PC-3 (cell line): ENCODE results near the gene PADI3. TPM values are rescaled to one million over a fixed set of nuclear protein-coding genes. Genes with fewer than 3 reads are reported as not detected.

Experiments
- ATAC-seq: fragments of 200-7000 bp; cut with Tn5 transposase; 2 replicates; pipeline ENCODE4 v1.9.1; 2020; ENCODE audit warnings: mild to moderate bottlenecking, moderate library complexity
- BruUV-seq: library from RNA; stranded (reverse); fragments of 400-500 nt; replicated peaks from 2 replicates; lab custom pipeline; 2021; lab: Mats Ljungman, UMichigan
- CTCF ChIA-PET: fragments of 300-600 bp; sonication (Branson Sonifier 250); formaldehyde crosslinking; loops from one replicate; lab custom pipeline; 2022; ENCODE audit warnings: antibody characterized with exemption; lab: Charles Lee
- POLR2A ChIA-PET: fragments of 300-600 bp; sonication (Branson Sonifier 250); formaldehyde crosslinking; loops from one replicate; lab custom pipeline; 2022; ENCODE audit warnings: antibody characterized with exemption; ENCODE audit not compliant: unreplicated experiment; lab: Charles Lee
- DNase-seq: peaks from one replicate; pipeline ENCODE4 v3.0.0-alpha.2; 2015
- H2AFZ ChIP-seq: fragments of 300-600 bp; sonication (generic); 2 replicates; pipeline ENCODE4 v1.6.0; 2016; ENCODE audit warnings: antibody characterized with exemption, low read length
- H3F3A ChIP-seq: fragments of 300-600 bp; sonication (generic); one replicate; pipeline ENCODE4 v1.6.0; 2017; ENCODE audit warnings: antibody characterized with exemption, low read length, control low read depth, mild to moderate bottlenecking; ENCODE audit not compliant: unreplicated experiment
- H3K27ac ChIP-seq: fragments of 300-600 bp; sonication (generic); 2 replicates; pipeline ENCODE4 v1.5.1; 2016; ENCODE audit warnings: mild to moderate bottlenecking, low read length
- H3K27me3 ChIP-seq: fragments of 300-600 bp; sonication (generic); 2 replicates; pipeline ENCODE4 v1.6.1; 2016; ENCODE audit warnings: low read length, mixed read lengths
- H3K36me3 ChIP-seq: fragments of 300-600 bp; sonication (generic); 2 replicates; pipeline ENCODE4 v1.6.1; 2016; ENCODE audit warnings: low read depth, mixed run types, low read length, mixed read lengths
- H3K4me1 ChIP-seq: fragments of 300-600 bp; sonication (generic); 2 replicates; pipeline ENCODE4 v1.5.1; 2016; ENCODE audit warnings: low read length; ENCODE audit not compliant: insufficient read depth
- H3K4me2 ChIP-seq: fragments of 300-600 bp; sonication (generic); 2 replicates; pipeline ENCODE4 v1.6.0; 2016; ENCODE audit warnings: low read length
- H3K4me3 ChIP-seq: fragments of 300-600 bp; sonication (generic); 2 replicates; pipeline ENCODE4 v1.5.1; 2016; ENCODE audit warnings: mild to moderate bottlenecking, low read length, mixed read lengths
- H3K79me2 ChIP-seq: fragments of 300-600 bp; sonication (generic); 2 replicates; pipeline ENCODE4 v1.6.1; 2017; ENCODE audit warnings: low read length, mixed read lengths
- H3K9ac ChIP-seq: fragments of 300-600 bp; sonication (generic); 2 replicates; pipeline ENCODE4 v1.6.0; 2016; ENCODE audit warnings: mild to moderate bottlenecking, low read length
- H3K9me2 ChIP-seq: fragments of 300-600 bp; sonication (generic); replicated peaks from 2 replicates; pipeline ENCODE4 v1.6.1; 2016; ENCODE audit warnings: mixed run types, low read length, mixed read lengths
- H3K9me3 ChIP-seq: fragments of 300-600 bp; sonication (generic); 2 replicates; pipeline ENCODE4 v1.6.1; 2016; ENCODE audit warnings: low read length, mixed read lengths
- H4K20me1 ChIP-seq: fragments of 300-600 bp; sonication (generic); 2 replicates; pipeline ENCODE4 v1.6.1; 2016; ENCODE audit warnings: low read length, mixed read lengths
- EZH2 ChIP-seq: fragments of 300-600 bp; sonication (generic); IDR thresholded peaks from one replicate; pipeline ENCODE4 v1.6.1; 2017; ENCODE audit warnings: antibody characterized with exemption, mild to moderate bottlenecking, low read length; ENCODE audit not compliant: unreplicated experiment
- EZH2phosphoT487 ChIP-seq: fragments of 300-600 bp; sonication (generic); IDR thresholded peaks from 2 replicates; pipeline ENCODE4 v1.6.1; 2018; ENCODE audit warnings: mild to moderate bottlenecking, antibody characterized with exemption, low read length, borderline replicate concordance
- intact Hi-C: fragments of 100-400 bp; cut with micrococcal nuclease; formaldehyde crosslinking; loops from 2 replicates; pipeline ENCODE4 v1.9.0; 2023
- total RNA-seq: library from RNA; depleted of rRNA; stranded (reverse); fragments of >200 nt; gene quantifications from 2 replicates; pipeline ENCODE4 v1.2.3, GENCODE V29; 2014
- TF ChIP-seq, protein P1 (sequence below): fragments of 300-600 bp; sonication (generic); conservative IDR thresholded peaks from 2 replicates; pipeline ENCODE4 v1.5.1; 2017; ENCODE audit warnings: antibody characterized with exemption, low read depth, mild to moderate bottlenecking, low read length

Gene PADI3
- total RNA-seq, 1 experiment from 2014 or later, result 0.26 TPM

DNA sequence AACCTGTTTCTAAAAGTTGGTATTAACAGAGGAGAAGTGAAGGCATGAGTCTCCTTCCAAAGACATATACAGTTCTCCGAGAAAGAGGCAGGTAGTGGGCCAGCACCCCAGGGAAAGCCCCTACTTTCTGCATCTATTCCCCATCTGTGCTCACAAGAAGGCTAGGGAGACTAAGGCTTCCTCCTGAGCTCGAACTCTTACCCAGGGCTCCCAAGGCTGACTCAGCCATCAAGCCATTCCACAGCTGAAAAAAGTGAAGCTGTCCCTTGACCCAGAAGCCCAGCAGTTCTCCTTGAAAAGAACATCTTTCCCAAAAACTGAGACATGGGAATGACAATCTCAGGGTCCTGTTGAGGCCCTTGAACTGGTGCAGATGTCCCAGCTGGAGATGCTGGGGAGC, 1.9 kb upstream of the PADI3 start:
- DNase-seq, result no peak
- ChIA-PET POLR2A (no interaction called here), CTCF (no interaction called here)
- H2AFZ ChIP-seq, result no peak overlapping the region
- H3K9ac ChIP-seq, result no peak overlapping the region
- no peaks in the 10 kb centered on the region for H3K9me3 ChIP-seq
- no peaks in the 10 kb centered on the region for H3K36me3 ChIP-seq
- no TSS peak for BruUV-seq
- H3K4me1 ChIP-seq, result peaks cover 44% of the 10 kb centered on the region
- no peak overlapping the region for H3K27ac ChIP-seq
- H3F3A ChIP-seq, result no peaks in the 10 kb centered on the region
- no peak for ATAC-seq
- peak overlapping the region; percentile 4; the same call in 1 of the 2 replicates for H3K4me2 ChIP-seq
- no peaks in the 10 kb centered on the region for H4K20me1 ChIP-seq
- intact Hi-C loops, result no loop called here
- TF ChIP-seq EZH2 (no peak), EZH2phosphoT487 (no peak)
- TF ChIP-seq, protein P1, sequence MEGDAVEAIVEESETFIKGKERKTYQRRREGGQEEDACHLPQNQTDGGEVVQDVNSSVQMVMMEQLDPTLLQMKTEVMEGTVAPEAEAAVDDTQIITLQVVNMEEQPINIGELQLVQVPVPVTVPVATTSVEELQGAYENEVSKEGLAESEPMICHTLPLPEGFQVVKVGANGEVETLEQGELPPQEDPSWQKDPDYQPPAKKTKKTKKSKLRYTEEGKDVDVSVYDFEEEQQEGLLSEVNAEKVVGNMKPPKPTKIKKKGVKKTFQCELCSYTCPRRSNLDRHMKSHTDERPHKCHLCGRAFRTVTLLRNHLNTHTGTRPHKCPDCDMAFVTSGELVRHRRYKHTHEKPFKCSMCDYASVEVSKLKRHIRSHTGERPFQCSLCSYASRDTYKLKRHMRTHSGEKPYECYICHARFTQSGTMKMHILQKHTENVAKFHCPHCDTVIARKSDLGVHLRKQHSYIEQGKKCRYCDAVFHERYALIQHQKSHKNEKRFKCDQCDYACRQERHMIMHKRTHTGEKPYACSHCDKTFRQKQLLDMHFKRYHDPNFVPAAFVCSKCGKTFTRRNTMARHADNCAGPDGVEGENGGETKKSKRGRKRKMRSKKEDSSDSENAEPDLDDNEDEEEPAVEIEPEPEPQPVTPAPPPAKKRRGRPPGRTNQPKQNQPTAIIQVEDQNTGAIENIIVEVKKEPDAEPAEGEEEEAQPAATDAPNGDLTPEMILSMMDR, result no peak
- H3K9me2 ChIP-seq, result no peaks in the 10 kb centered on the region
- H3K79me2 ChIP-seq, result no peaks in the 10 kb centered on the region
- H3K27me3 ChIP-seq, result no peaks in the 10 kb centered on the region
- H3K4me3 ChIP-seq, result no peak overlapping the region

DNA sequence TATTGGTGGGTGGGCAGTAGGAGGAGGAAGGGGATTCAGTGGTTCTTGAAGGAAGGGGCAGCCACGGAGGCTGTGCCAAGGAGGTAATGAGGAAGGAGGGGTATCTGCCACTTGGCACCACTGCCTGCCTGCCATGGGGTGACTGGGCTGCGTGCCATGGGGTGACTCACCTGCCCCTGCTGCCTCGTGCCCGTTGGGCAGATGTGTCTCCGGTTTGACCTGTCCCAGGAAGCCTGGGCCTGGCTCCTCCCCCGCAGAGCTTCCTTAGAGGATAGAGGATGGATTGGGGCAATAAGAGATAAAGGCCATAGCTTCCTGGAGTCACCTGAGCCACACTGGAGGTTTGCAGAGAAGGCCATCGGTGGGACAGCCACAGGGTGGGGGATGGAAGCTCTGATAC, 1.7 kb downstream of the PADI3 start:
- Histone ChIP-seq H3K9me2 (no peaks in the 10 kb centered on the region), H3K79me2 (no peaks in the 10 kb centered on the region), H2AFZ (no peak overlapping the region), H3K9ac (0 out of 2 replicates have a peak overlapping the region, but pooled peaks have one; percentile 20), H3K9me3 (no peaks in the 10 kb centered on the region), H3F3A (no peaks in the 10 kb centered on the region), H3K36me3 (no peaks in the 10 kb centered on the region), H3K4me3 (no peak overlapping the region), H3K27ac (peak overlapping the region; percentile 68), H3K27me3 (no peaks in the 10 kb centered on the region), H3K4me2 (peak overlapping the region; percentile 35), H4K20me1 (no peaks in the 10 kb centered on the region), H3K4me1 (peaks cover 42% of the 10 kb centered on the region)
- DNase-seq (peak; percentile 92), ATAC-seq (peak; percentile 85)
- intact Hi-C loops, result no loop called here
- TF ChIP-seq EZH2phosphoT487, result no peak
- TF ChIP-seq EZH2, result no peak
- TF ChIP-seq, protein P1, result no peak
- no TSS peak for BruUV-seq
- ChIA-PET CTCF (interaction anchor here (0.5 to 0.6 kb wide), 3 partner anchors 13 to 73 kb away, joined by 3 to 10 read pairs (median 3); no protein-coding TSS in a partner anchor), POLR2A (no interaction called here)

DNA sequence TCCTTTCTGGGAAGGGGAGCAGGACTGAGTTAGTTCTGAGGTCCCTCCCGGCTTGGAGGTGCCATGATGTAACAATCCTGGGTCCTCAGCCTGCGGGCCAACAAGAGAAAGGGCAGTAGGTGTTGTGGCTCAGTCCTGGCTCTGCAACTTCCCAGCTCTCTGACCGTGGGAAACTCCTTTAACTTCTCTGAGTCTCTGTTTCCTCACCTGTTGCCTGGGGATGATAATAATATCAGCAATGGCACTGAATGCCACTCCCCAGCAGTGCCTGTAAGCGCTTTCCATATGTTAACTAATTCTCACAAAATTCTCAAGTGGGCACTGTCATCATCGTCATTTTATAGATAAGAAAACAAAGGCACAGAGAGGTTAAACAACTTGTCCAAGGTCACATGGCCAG, 2.3 kb downstream of the PADI3 start:
- Histone ChIP-seq H3K9ac (0 out of 2 replicates have a peak overlapping the region, but pooled peaks have one; percentile 20), H3K9me2 (no peaks in the 10 kb centered on the region), H3K79me2 (no peaks in the 10 kb centered on the region), H3K4me1 (peaks cover 36% of the 10 kb centered on the region), H3K4me2 (peak overlapping the region; percentile 35), H3K36me3 (no peaks in the 10 kb centered on the region), H4K20me1 (no peaks in the 10 kb centered on the region), H3K27me3 (no peaks in the 10 kb centered on the region), H3F3A (no peaks in the 10 kb centered on the region), H3K27ac (peak overlapping the region; percentile 68), H3K9me3 (no peaks in the 10 kb centered on the region), H3K4me3 (no peak overlapping the region), H2AFZ (no peak overlapping the region)
- TF ChIP-seq EZH2 (no peak), EZH2phosphoT487 (no peak)
- TF ChIP-seq, protein P1, result no peak
- intact Hi-C loops, result no loop called here
- BruUV-seq, result no TSS peak
- ChIA-PET POLR2A (no interaction called here), CTCF (no interaction called here)
- no peak for DNase-seq
- no peak for ATAC-seq
